ENCODE data around the gene NOS1AP. TPM values are rescaled to one million over a fixed set of nuclear protein-coding genes. Genes with fewer than 3 reads are reported as not detected.

NOS1AP gene
- total and polyA plus RNA-seq, 2 donors (not counting 3 experiments of a cell fraction or from before 2014, with no cell fraction given): 1.3 to 5.4 TPM

DNA sequence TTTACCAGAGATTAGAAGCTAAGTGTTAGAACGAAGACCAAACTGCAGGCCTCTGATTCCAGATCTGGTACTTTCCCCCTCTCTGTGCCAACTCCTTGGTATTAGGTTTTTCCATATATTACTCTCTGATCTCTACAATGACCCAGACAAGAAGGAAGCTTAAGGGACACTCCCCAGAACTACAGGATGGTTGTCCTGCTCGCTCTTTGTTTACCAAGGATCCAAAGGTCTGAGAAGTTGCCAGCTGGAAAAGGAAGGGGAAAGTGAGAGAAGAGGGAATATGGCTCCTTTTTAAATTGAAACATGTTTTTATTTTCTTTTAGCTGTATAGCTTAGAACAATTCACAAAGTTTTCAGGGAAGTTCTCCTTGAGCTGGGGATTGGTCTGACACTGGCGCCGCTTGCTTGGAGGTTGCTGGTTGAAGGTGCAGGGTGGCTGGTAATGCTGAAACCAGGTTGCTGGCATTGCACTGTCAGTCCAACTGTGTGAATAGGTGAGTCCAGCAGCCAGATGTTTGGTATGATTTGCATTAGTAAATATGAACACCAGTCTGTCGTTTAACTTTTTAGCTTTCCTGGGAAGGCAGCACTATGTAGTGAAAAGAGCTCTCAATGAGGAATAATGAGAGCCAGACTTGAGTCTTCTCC lies 89.3 kb downstream of the NOS1AP start:
- H3K9me1 ChIP-seq (replicated peaks; ENCODE audit: control insufficient read depth, extremely low read depth, insufficient read depth, low read length): no peaks in the 10 kb centered on the region
- CTCF ChIA-PET: interaction anchor here (0.9 to 1.2 kb wide), 7 partner anchors 11 to 117 kb away, joined by 3 read pairs; no protein-coding TSS in a partner anchor
- DNase-seq (ENCODE audit: low read depth, low spot score) (no peak), FAIRE-seq (no peak)
- H3K79me2 ChIP-seq (ENCODE audit: control insufficient read depth, insufficient read depth, low read length): no peaks in the 10 kb centered on the region
- H3K4me1 ChIP-seq (ENCODE audit: control insufficient read depth, extremely low read depth, insufficient read depth, low read length): no peaks in the 10 kb centered on the region
- no TSS peak for BruUV-seq (replicated peaks)
- no peak overlapping the region for H3K4me2 ChIP-seq (ENCODE audit: insufficient read depth, low read length)
- H3K27me3 ChIP-seq (ENCODE audit: control insufficient read depth in 2 of 2, insufficient read depth in 2 of 2, low read length in 2 of 2): no peaks in the 10 kb centered on the region
- H3K4me3 ChIP-seq (replicated peaks in 1 of 3; ENCODE audit: insufficient read depth in 1 of 3, low read depth in 1 of 3, low read length in 3 of 3): no peak overlapping the region
- POLR2A ChIA-PET: no interaction called here
- no peaks in the 10 kb centered on the region for H4K20me1 ChIP-seq (replicated peaks; ENCODE audit: control insufficient read depth, extremely low read depth, insufficient read depth, low read length)
- dilution Hi-C loops (cut with MboI; ENCODE audit: extremely low pct_ligation_motif_present, low sequenced_read_pairs): no loop called here
- no peaks in the 10 kb centered on the region for H3K9me3 ChIP-seq (replicated peaks; ENCODE audit: control insufficient read depth, insufficient read depth, low read length)
- no peak overlapping the region for H2AFZ ChIP-seq (ENCODE audit: low read depth, low read length)
- H3K27ac ChIP-seq (ENCODE audit: insufficient read depth, low read depth, low read length): no peak overlapping the region
- no peak for TF ChIP-seq FOS (IDR thresholded peaks at IDR 0.05; ENCODE audit: borderline replicate concordance, insufficient read depth, low read length)
- no peak for TF ChIP-seq JUN (IDR thresholded peaks at IDR 0.05; ENCODE audit: borderline replicate concordance, insufficient read depth, insufficient read length, low read depth)
- TF ChIP-seq MYC (IDR thresholded peaks at IDR 0.05; ENCODE audit: low read depth, low read length): no peak
- TF ChIP-seq, protein P1, sequence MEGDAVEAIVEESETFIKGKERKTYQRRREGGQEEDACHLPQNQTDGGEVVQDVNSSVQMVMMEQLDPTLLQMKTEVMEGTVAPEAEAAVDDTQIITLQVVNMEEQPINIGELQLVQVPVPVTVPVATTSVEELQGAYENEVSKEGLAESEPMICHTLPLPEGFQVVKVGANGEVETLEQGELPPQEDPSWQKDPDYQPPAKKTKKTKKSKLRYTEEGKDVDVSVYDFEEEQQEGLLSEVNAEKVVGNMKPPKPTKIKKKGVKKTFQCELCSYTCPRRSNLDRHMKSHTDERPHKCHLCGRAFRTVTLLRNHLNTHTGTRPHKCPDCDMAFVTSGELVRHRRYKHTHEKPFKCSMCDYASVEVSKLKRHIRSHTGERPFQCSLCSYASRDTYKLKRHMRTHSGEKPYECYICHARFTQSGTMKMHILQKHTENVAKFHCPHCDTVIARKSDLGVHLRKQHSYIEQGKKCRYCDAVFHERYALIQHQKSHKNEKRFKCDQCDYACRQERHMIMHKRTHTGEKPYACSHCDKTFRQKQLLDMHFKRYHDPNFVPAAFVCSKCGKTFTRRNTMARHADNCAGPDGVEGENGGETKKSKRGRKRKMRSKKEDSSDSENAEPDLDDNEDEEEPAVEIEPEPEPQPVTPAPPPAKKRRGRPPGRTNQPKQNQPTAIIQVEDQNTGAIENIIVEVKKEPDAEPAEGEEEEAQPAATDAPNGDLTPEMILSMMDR (IDR thresholded peaks at IDR 0.05; ENCODE audit: extremely low read depth in 1 of 2, insufficient read depth in 1 of 2, low read depth in 1 of 2, low read length in 2 of 2): no peak
- TF ChIP-seq, protein P2, sequence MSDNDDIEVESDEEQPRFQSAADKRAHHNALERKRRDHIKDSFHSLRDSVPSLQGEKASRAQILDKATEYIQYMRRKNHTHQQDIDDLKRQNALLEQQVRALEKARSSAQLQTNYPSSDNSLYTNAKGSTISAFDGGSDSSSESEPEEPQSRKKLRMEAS (IDR thresholded peaks at IDR 0.05; ENCODE audit: insufficient read depth, insufficient read length): no peak
- TF ChIP-seq POLR2AphosphoS5 (IDR thresholded peaks at IDR 0.05; ENCODE audit: insufficient read depth, low read depth, low read length): no peak
- no peak for TF ChIP-seq GATA2 (IDR thresholded peaks at IDR 0.05; ENCODE audit: insufficient read depth, insufficient read length, low read depth, low read length)
- TF ChIP-seq POLR2A (IDR thresholded peaks at IDR 0.05; ENCODE audit: low read depth, low read length): no peak
- TF ChIP-seq EZH2 (IDR thresholded peaks at IDR 0.05; ENCODE audit: borderline replicate concordance, low read depth, low read length, severe bottlenecking): no peak
- intact Hi-C loops (cut with micrococcal nuclease): no loop called here
- no peak overlapping the region for H3K9ac ChIP-seq (replicated peaks; ENCODE audit: extremely low read depth, insufficient read depth, low read length)
- H3K36me3 ChIP-seq (ENCODE audit: control insufficient read depth in 2 of 2, extremely low read depth in 1 of 2, insufficient read depth in 2 of 2, low read length in 2 of 2): no peaks in the 10 kb centered on the region
